Gastrocnemius medialis (tissue), 4 donors: ENCODE measurements around the gene HECTD2. TPM values are rescaled to one million over a fixed set of nuclear protein-coding genes. Genes with fewer than 3 reads are reported as not detected.

Experiments used
- ATAC-seq, 2 donors: fragments of 150-250 bp; one replicate each; pipeline ENCODE4 v1.9.1; 2016
- DNase-seq, 2 donors: peaks; one replicate each; pipeline ENCODE4 v3.0.0-alpha.2; 2019
- H3K27ac ChIP-seq, 4 donors: fragments of 200-600 bp; sonication (generic); 1 replicate in 1 of 4; 2 replicates in 3 of 4; pipeline ENCODE4 v1.5.1; 2016 to 2018; ENCODE audit warnings: mild to moderate bottlenecking in 2 of 4, moderate library complexity in 1 of 4
- H3K27me3 ChIP-seq, 3 donors: fragments of 200-600 bp; sonication (generic) in 2 of 3; 1 replicate in 1 of 3; 2 replicates in 2 of 3; pipeline versions ENCODE4 v1.5.1 to v1.6.0; 2016 to 2019; ENCODE audit warnings: mild to moderate bottlenecking in 1 of 3, moderate library complexity in 1 of 3
- H3K36me3 ChIP-seq, 2 donors: fragments of 200-600 bp; sonication (generic) in 1 of 2; one replicate each; pipeline ENCODE4 v1.5.1; 2017 to 2018
- H3K4me1 ChIP-seq, 2 donors: fragments of 200-600 bp; sonication (generic) in 1 of 2; one replicate each; pipeline ENCODE4 v1.5.1; 2016 to 2017; ENCODE audit warnings: mild to moderate bottlenecking in 2 of 2
- H3K4me3 ChIP-seq, 4 donors: fragments of 200-600 bp; sonication (generic) in 3 of 4; 1 replicate in 1 of 4; 2 replicates in 3 of 4; pipeline ENCODE4 v1.5.1; 2016 to 2019; ENCODE audit warnings: mild to moderate bottlenecking in 2 of 4
- H3K9me3 ChIP-seq, 3 donors: fragments of 200-600 bp; sonication (generic) in 2 of 3; 1 replicate in 1 of 3; 2 replicates in 2 of 3; pipeline ENCODE4 v1.5.1; 2016 to 2019
- POLR2A ChIP-seq, 2 donors: fragments of 450-650 bp; IDR thresholded peaks; one replicate each; pipeline ENCODE4 v1.6.1; 2017; ENCODE audit warnings: antibody characterized with exemption in 2 of 2, mild to moderate bottlenecking in 2 of 2, moderate library complexity in 2 of 2
- in situ Hi-C, 4 donors: fragments of 200-750 bp; cut with MboI; loops; one replicate each; pipeline versions ENCODE4 v1.15.0 to v1.8.0; 2017; ENCODE audit warnings: low sequenced_read_pairs in 4 of 4
- intact Hi-C: fragments of 100-400 bp; cut with DNase I; formaldehyde crosslinking; loops from one replicate; pipeline ENCODE4 v1.15.1; 2023; ENCODE audit warnings: low total_unique reads
- total RNA-seq, 4 donors: library from RNA; depleted of rRNA; stranded (reverse); fragments of >200 nt; gene quantifications; one replicate each; pipeline versions ENCODE4 v1.1.0 to v1.2.3, GENCODE V29; 2016
- TF ChIP-seq, protein P1 (sequence below), 5 experiments: fragments of 450-650 bp in 3 of 5; fragments of 200-600 bp in 2 of 5; sonication (generic) in 2 of 5; IDR thresholded peaks in 4 of 5; conservative IDR thresholded peaks in 1 of 5; 1 replicate in 4 of 5; 2 replicates in 1 of 5; pipeline ENCODE4 v1.5.1; 2016 to 2019; ENCODE audit warnings: antibody characterized with exemption in 5 of 5, mild to moderate bottlenecking in 3 of 5, moderate library complexity in 3 of 5

HECTD2 gene
- total RNA-seq, 4 donors from 2014 or later = 1.9 to 7.9 (median 3.9) TPM

DNA sequence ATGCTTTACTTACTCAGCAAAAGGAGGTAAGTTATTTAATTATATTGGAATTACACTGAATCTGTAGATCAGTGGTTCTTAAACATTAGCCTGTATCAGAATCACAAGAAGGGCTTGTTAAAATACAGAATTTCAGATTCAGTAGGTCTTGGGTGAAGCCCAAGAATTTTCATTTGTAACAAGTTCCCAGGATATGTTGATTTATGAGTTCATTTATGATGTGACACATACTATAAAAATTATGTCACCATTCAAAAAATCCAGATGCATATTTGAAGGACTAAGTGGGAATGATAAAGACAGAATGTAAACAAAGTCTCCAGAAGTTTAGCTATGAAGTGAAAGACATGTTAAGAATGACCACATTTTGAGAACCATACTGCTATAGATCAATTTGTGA lies 52.3 kb downstream of the HECTD2 start:
- no peak overlapping the region for H3K27ac ChIP-seq
- H3K36me3 ChIP-seq = peaks cover 0 to 25% of the 10 kb centered on the region in 2 donors
- H3K27me3 ChIP-seq = no peaks in the 10 kb centered on the region
- no peak for ATAC-seq
- in situ Hi-C loops (no loop called here), intact Hi-C loops (no loop called here)
- H3K4me1 ChIP-seq = no peaks in the 10 kb centered on the region
- no peak for TF ChIP-seq POLR2A (IDR thresholded peaks at IDR 0.05)
- TF ChIP-seq, protein P1, sequence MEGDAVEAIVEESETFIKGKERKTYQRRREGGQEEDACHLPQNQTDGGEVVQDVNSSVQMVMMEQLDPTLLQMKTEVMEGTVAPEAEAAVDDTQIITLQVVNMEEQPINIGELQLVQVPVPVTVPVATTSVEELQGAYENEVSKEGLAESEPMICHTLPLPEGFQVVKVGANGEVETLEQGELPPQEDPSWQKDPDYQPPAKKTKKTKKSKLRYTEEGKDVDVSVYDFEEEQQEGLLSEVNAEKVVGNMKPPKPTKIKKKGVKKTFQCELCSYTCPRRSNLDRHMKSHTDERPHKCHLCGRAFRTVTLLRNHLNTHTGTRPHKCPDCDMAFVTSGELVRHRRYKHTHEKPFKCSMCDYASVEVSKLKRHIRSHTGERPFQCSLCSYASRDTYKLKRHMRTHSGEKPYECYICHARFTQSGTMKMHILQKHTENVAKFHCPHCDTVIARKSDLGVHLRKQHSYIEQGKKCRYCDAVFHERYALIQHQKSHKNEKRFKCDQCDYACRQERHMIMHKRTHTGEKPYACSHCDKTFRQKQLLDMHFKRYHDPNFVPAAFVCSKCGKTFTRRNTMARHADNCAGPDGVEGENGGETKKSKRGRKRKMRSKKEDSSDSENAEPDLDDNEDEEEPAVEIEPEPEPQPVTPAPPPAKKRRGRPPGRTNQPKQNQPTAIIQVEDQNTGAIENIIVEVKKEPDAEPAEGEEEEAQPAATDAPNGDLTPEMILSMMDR (IDR thresholded peaks at IDR 0.05 in 4 of 5, conservative IDR thresholded peaks at IDR 0.05 in 1 of 5) = no peak
- no peak for DNase-seq
- no peak overlapping the region for H3K4me3 ChIP-seq
- H3K9me3 ChIP-seq = no peaks in the 10 kb centered on the region

GRCh38 chr10:91464500-91464899 lies 54.4 kb downstream of the HECTD2 start:
- intact Hi-C loops (no loop called here), in situ Hi-C loops (no loop called here)
- H3K4me3 ChIP-seq = no peak overlapping the region
- DNase-seq (no peak), ATAC-seq (no peak)
- no peak overlapping the region for H3K27ac ChIP-seq
- no peak for TF ChIP-seq POLR2A (IDR thresholded peaks at IDR 0.05)
- TF ChIP-seq, protein P1 (IDR thresholded peaks at IDR 0.05 in 4 of 5, conservative IDR thresholded peaks at IDR 0.05 in 1 of 5) = no peak
- H3K36me3 ChIP-seq = peaks cover 0 to 25% of the 10 kb centered on the region in 2 donors
- no peaks in the 10 kb centered on the region for H3K9me3 ChIP-seq
- no peaks in the 10 kb centered on the region for H3K4me1 ChIP-seq
- H3K27me3 ChIP-seq = no peaks in the 10 kb centered on the region

DNA sequence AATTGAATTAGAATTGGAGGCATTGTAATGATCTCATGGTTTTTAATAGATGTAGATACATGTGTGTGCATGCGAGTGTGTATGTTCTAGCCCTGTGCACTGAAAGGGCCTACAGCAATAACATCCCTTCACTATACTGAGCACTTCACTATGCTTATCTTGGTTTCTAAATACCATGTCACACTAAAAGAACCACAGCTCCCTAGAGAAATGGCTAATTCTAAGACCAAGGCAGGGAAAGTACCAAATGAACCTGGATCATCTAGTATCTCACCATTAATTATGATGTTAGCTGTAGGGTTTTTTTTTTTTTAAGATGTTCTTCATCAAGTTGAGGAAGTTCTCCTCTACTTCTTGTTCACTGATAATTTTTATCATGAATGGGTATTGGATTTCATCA lies 55.1 kb downstream of the HECTD2 start:
- TF ChIP-seq, protein P1 (IDR thresholded peaks at IDR 0.05 in 4 of 5, conservative IDR thresholded peaks at IDR 0.05 in 1 of 5) = no peak
- no peak for TF ChIP-seq POLR2A (IDR thresholded peaks at IDR 0.05)
- Histone ChIP-seq H3K27me3 (no peaks in the 10 kb centered on the region), H3K36me3 (peaks cover 0 to 25% of the 10 kb centered on the region in 2 donors), H3K27ac (no peak overlapping the region), H3K9me3 (no peaks in the 10 kb centered on the region), H3K4me3 (no peak overlapping the region), H3K4me1 (no peaks in the 10 kb centered on the region)
- in situ Hi-C loops (no loop called here), intact Hi-C loops (no loop called here)
- DNase-seq (no peak), ATAC-seq (no peak)

GRCh38 chr10:91467114-91467513 lies 57.0 kb downstream of the HECTD2 start:
- no peak for TF ChIP-seq POLR2A (IDR thresholded peaks at IDR 0.05)
- no peak for DNase-seq
- peaks cover 0 to 25% of the 10 kb centered on the region in 2 donors for H3K36me3 ChIP-seq

DNA sequence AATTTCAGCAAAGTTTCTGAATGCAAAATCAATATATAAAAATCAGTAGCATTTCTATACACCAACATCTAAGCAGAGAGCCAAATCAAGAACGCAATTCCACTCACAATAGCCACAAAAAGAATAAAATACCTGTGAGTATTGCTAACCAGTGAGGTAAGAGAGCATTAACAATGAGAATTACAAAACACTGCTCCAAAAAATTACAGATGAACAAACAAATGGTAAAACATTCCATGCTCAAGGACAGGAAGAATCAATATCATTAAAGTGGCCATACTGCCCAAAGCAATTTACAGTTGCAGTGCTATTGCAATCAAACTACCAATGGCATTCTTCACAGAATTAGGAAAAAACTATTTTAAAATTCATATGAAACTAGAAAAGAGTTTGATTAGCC lies 61.5 kb downstream of the HECTD2 start:
- ATAC-seq (no peak), DNase-seq (no peak)
- no peaks in the 10 kb centered on the region for H3K27me3 ChIP-seq
- H3K4me3 ChIP-seq = no peak overlapping the region
- TF ChIP-seq, protein P1 (IDR thresholded peaks at IDR 0.05 in 4 of 5, conservative IDR thresholded peaks at IDR 0.05 in 1 of 5) = no peak
- no peak for TF ChIP-seq POLR2A (IDR thresholded peaks at IDR 0.05)
- in situ Hi-C loops = no loop called here
- H3K27ac ChIP-seq = no peak overlapping the region
- H3K36me3 ChIP-seq = no peaks in the 10 kb centered on the region
- no peaks in the 10 kb centered on the region for H3K4me1 ChIP-seq
- intact Hi-C loops = no loop called here
- no peaks in the 10 kb centered on the region for H3K9me3 ChIP-seq

More at GRCh38 chr10:91467114-91467513, 57.0 kb downstream of the HECTD2 start:
- H3K9me3 ChIP-seq = no peaks in the 10 kb centered on the region
- H3K27me3 ChIP-seq = no peaks in the 10 kb centered on the region
- no peak overlapping the region for H3K4me3 ChIP-seq
- H3K27ac ChIP-seq = no peak overlapping the region
- in situ Hi-C loops = no loop called here
- intact Hi-C loops = no loop called here
- no peaks in the 10 kb centered on the region for H3K4me1 ChIP-seq
- no peak for ATAC-seq
